T-cell (primary cell): Measurements from ENCODE around the gene BCLAF3. TPM values are rescaled to one million over a fixed set of nuclear protein-coding genes. Genes with fewer than 3 reads are reported as not detected.
A peak's percentile ranks its signal among the peaks of the same experiment; 100 is the strongest.

Experiments used
- ATAC-seq, 4 experiments: fragments of 200-7000 bp in 3 of 4; fragments of 150-1000 bp in 1 of 4; cut with Tn5 transposase; replicated peaks in 1 of 4; 1 replicate in 3 of 4; 2 replicates in 1 of 4; pipeline ENCODE4 v1.10.0; 2021; ENCODE audit warnings: moderate library complexity in 3 of 4, mild to moderate bottlenecking in 2 of 4, moderate number of reproducible peaks in 1 of 4
- CTCF ChIA-PET, 2 donors: fragments of 300-600 bp; sonication (Branson Sonifier 250); formaldehyde crosslinking; loops; one replicate each; lab custom pipeline; 2022; ENCODE audit warnings: antibody characterized with exemption in 2 of 2; lab: Charles Lee
- POLR2A ChIA-PET, 2 donors: fragments of 300-600 bp; sonication (Branson Sonifier 250); formaldehyde crosslinking; loops; one replicate each; lab custom pipeline; 2022; ENCODE audit warnings: antibody characterized with exemption in 2 of 2; lab: Charles Lee
- DNase-seq, 35 experiments: peaks; one replicate each; pipeline versions ENCODE4 v3.0.0 to v3.0.0-alpha.2; 2013 to 2023
- H3K27ac ChIP-seq: one replicate; pipeline ENCODE4 v1.5.1; 2013; ENCODE audit warnings: low read length
- H3K27me3 ChIP-seq, 2 experiments: replicated peaks in 1 of 2; 1 replicate in 1 of 2; 2 replicates in 1 of 2; pipeline versions ENCODE4 v1.6.1 to v1.7.0; 2013; ENCODE audit warnings: low read length in 1 of 2, mixed read lengths in 1 of 2; ENCODE audit not compliant: control insufficient read depth in 2 of 2, insufficient read depth in 2 of 2; ENCODE audit errors: extremely low read depth in 1 of 2
- H3K36me3 ChIP-seq, 2 donors: 1 replicate in 1 of 2; 2 replicates in 1 of 2; pipeline versions ENCODE4 v1.6.1 to v1.7.0; 2013; ENCODE audit warnings: low read length in 1 of 2; ENCODE audit not compliant: control insufficient read depth in 2 of 2, insufficient read depth in 1 of 2; ENCODE audit errors: extremely low read depth in 1 of 2
- H3K4me1 ChIP-seq, 2 experiments: 1 replicate in 1 of 2; 2 replicates in 1 of 2; pipeline versions ENCODE4 v1.6.1 to v1.7.0; 2013; ENCODE audit warnings: low read length in 2 of 2, mixed read lengths in 1 of 2; ENCODE audit not compliant: insufficient read depth in 2 of 2, control insufficient read depth in 1 of 2; ENCODE audit errors: extremely low read depth in 1 of 2
- H3K4me3 ChIP-seq, 2 donors: 1 replicate in 1 of 2; 2 replicates in 1 of 2; pipeline versions ENCODE4 v1.5.1 to v1.7.0; 2013; ENCODE audit warnings: mild to moderate bottlenecking in 2 of 2, low read length in 1 of 2, moderate library complexity in 1 of 2; ENCODE audit not compliant: control insufficient read depth in 1 of 2; ENCODE audit errors: extremely low read depth in 1 of 2
- H3K9me3 ChIP-seq: 2 replicates; pipeline ENCODE4 v1.7.0; 2013
- H3K27ac Mint-ChIP-seq, 2 donors: one replicate each; pipeline ENCODE4 v1.8.0; 2020 to 2021; ENCODE audit warnings: mild to moderate bottlenecking in 2 of 2, mixed read lengths in 2 of 2
- H3K27me3 Mint-ChIP-seq, 2 donors: one replicate each; pipeline ENCODE4 v1.8.0; 2021 to 2022; ENCODE audit warnings: mixed read lengths in 2 of 2
- H3K36me3 Mint-ChIP-seq: one replicate; pipeline ENCODE4 v1.8.0; 2021; ENCODE audit warnings: mixed read lengths
- H3K4me1 Mint-ChIP-seq, 3 donors: one replicate each; pipeline ENCODE4 v1.8.0; 2020 to 2022; ENCODE audit warnings: mixed read lengths in 3 of 3, mild to moderate bottlenecking in 1 of 3
- H3K4me3 Mint-ChIP-seq, 3 donors: one replicate each; pipeline ENCODE4 v1.8.0; 2020 to 2022; ENCODE audit warnings: mild to moderate bottlenecking in 3 of 3, mixed read lengths in 3 of 3, moderate library complexity in 3 of 3
- H3K9me3 Mint-ChIP-seq, 3 donors: one replicate each; pipeline ENCODE4 v1.8.0; 2020 to 2022; ENCODE audit warnings: mixed read lengths in 3 of 3
- WGBS: methylation state at CpG from one replicate; pipeline ENCODE4 v1.1.5; 2013; ENCODE audit warnings: missing lambda C conversion rate; ENCODE audit not compliant: insufficient coverage; 5-methylcytosine and 5-hydroxymethylcytosine counted together
- total RNA-seq, 35 experiments: library from RNA in 6 of 35; stranded (reverse) in 6 of 35; fragments of 120-200 nt in 1 of 35; gene quantifications; one replicate each; pipeline versions ENCODE4 v1.2.1 to v1.2.4 and lab custom pipeline; 2013 to 2026

BCLAF3 gene
- total RNA-seq (10 to 100 TPM in 2 of 5 donors, 1 to 10 TPM in 3; 9.1 to 13.6 (median 10.0) TPM), total RNA-seq (lab: John Stamatoyannopoulos, UW) (4.7 to 28.6 (median 14.6) reads per million in 29 experiments)
- 10.0 TPM for total RNA-seq (2013)

- Mint-ChIP-seq H3K4me3 (peak within 1 kb of the TSS; percentile 79 to 92 (median 87)), H3K27me3 (peaks cover 0 to 14% of the 10 kb centered on the region in 2 donors), H3K4me1 (peaks cover 15 to 27% (median 22%) of the 10 kb centered on the region in 3 donors), H3K36me3 (no peaks in the 10 kb centered on the region), H3K9me3 (no peaks in the 10 kb centered on the region), H3K27ac (peak within 1 kb of the TSS; percentile 90 to 94)
- peak; percentile 83 to 89 (median 86) for ATAC-seq
- H3K9me3 ChIP-seq, result no peaks in the 10 kb centered on the region
- H3K27ac ChIP-seq, result peak within 1 kb of the TSS; percentile 74
- WGBS, result 0% methylated on average over 26 of the region's 103 CpGs
- no peaks in the 10 kb centered on the region for H3K27me3 ChIP-seq
- CTCF ChIA-PET, result no interaction called here
- peak within 1 kb of the TSS; percentile 29 to 63 for H3K4me3 ChIP-seq
- H3K4me1 ChIP-seq, result peaks cover 0 to 9% of the 10 kb centered on the region in 2 experiments
- peak; percentile 50 to 89 (median 68) for DNase-seq
- no peaks in the 10 kb centered on the region for H3K36me3 ChIP-seq
- POLR2A ChIA-PET, result no interaction called here
These were observed at the start of gene BCLAF3 for GRCh38 chrX:19990556-19991349. Gene BCLAF3, minus strand, starts transcription at chrX:19991061. Its CDS starts 20,797 bp downstream, at chrX:19970264.

- Histone ChIP-seq H3K36me3 (no peaks in the 10 kb centered on the region), H3K9me3 (no peaks in the 10 kb centered on the region), H3K4me1 (no peaks in the 10 kb centered on the region), H3K27me3 (no peaks in the 10 kb centered on the region), H3K27ac (no peak overlapping the region), H3K4me3 (no peak overlapping the region)
- Mint-ChIP-seq H3K4me1 (no peaks in the 10 kb centered on the region), H3K27me3 (peaks cover 0 to 3% of the 10 kb centered on the region in 2 donors), H3K36me3 (no peaks in the 10 kb centered on the region), H3K27ac (no peak overlapping the region), H3K4me3 (no peak overlapping the region), H3K9me3 (no peaks in the 10 kb centered on the region)
- no CpG with 5 or more reads among the region's 3 CpGs for WGBS
- ChIA-PET POLR2A (no interaction called here), CTCF (no interaction called here)
- ATAC-seq, result no peak
- no peak for DNase-seq
These were observed 48.1 kb upstream of the BCLAF3 start for GRCh38 chrX:20038966-20039365.

GRCh38 chrX:20037186-20037585 lies 46.3 kb upstream of the BCLAF3 start:
- 100% methylated on average over 1 of the region's 6 CpGs for WGBS
- no peaks in the 10 kb centered on the region for H3K9me3 ChIP-seq
- peaks cover 0 to 3% of the 10 kb centered on the region in 2 donors for H3K27me3 Mint-ChIP-seq
- DNase-seq, result no peak
- no peaks in the 10 kb centered on the region for H3K4me1 Mint-ChIP-seq
- ChIA-PET POLR2A (no interaction called here), CTCF (interaction anchor here in 1 of 2 donors (0.8 kb wide), 1 partner anchor 107 kb away, joined by 6 read pairs; no protein-coding TSS in a partner anchor)
- no peak overlapping the region for H3K4me3 ChIP-seq
- no peaks in the 10 kb centered on the region for H3K9me3 Mint-ChIP-seq
- no peaks in the 10 kb centered on the region for H3K27me3 ChIP-seq
- no peak overlapping the region for H3K27ac Mint-ChIP-seq
- no peak overlapping the region for H3K27ac ChIP-seq
- ATAC-seq, result no peak
- H3K4me1 ChIP-seq, result no peaks in the 10 kb centered on the region
- no peaks in the 10 kb centered on the region for H3K36me3 ChIP-seq
- no peaks in the 10 kb centered on the region for H3K36me3 Mint-ChIP-seq
- no peak overlapping the region for H3K4me3 Mint-ChIP-seq

GRCh38 chrX:20032201-20032600 lies 41.3 kb upstream of the BCLAF3 start:
- CTCF ChIA-PET, result no interaction called here
- no CpG with 5 or more reads among the region's 2 CpGs for WGBS

GRCh38 chrX:20029728-20030127 lies 38.9 kb upstream of the BCLAF3 start:
- Mint-ChIP-seq H3K9me3 (no peaks in the 10 kb centered on the region), H3K27me3 (no peaks in the 10 kb centered on the region), H3K36me3 (no peaks in the 10 kb centered on the region), H3K27ac (no peak overlapping the region), H3K4me3 (no peak overlapping the region), H3K4me1 (peaks cover 8 to 17% (median 13%) of the 10 kb centered on the region in 3 donors)
- Histone ChIP-seq H3K36me3 (no peaks in the 10 kb centered on the region), H3K9me3 (no peaks in the 10 kb centered on the region), H3K27me3 (no peaks in the 10 kb centered on the region), H3K4me1 (peaks cover 0 to 14% of the 10 kb centered on the region in 2 experiments), H3K27ac (no peak overlapping the region), H3K4me3 (no peak overlapping the region)
- CTCF ChIA-PET, result no interaction called here
- peak in 1 of 35 experiments; percentile 0 for DNase-seq
- no peak for ATAC-seq
- POLR2A ChIA-PET, result interaction anchor here in 1 of 2 donors (0.5 to 0.6 kb wide), 2 partner anchors 347 to 448 kb away, joined by 3 to 5 read pairs; no protein-coding TSS in a partner anchor
- 44% methylated on average over 1 of the region's 2 CpGs for WGBS

More at GRCh38 chrX:20032201-20032600, 41.3 kb upstream of the BCLAF3 start:
- Histone ChIP-seq H3K27me3 (no peaks in the 10 kb centered on the region), H3K36me3 (no peaks in the 10 kb centered on the region), H3K27ac (no peak overlapping the region), H3K4me1 (peaks cover 0 to 13% of the 10 kb centered on the region in 2 experiments), H3K9me3 (no peaks in the 10 kb centered on the region), H3K4me3 (no peak overlapping the region)
- ATAC-seq (no peak), DNase-seq (no peak)
- Mint-ChIP-seq H3K27me3 (no peaks in the 10 kb centered on the region), H3K4me1 (peaks cover 8 to 17% (median 13%) of the 10 kb centered on the region in 3 donors), H3K27ac (no peak overlapping the region), H3K9me3 (no peaks in the 10 kb centered on the region), H3K4me3 (no peak overlapping the region), H3K36me3 (no peaks in the 10 kb centered on the region)
- POLR2A ChIA-PET, result no interaction called here

GRCh38 chrX:20028588-20028987 lies 37.7 kb upstream of the BCLAF3 start:
- no CpG with 5 or more reads among the region's 8 CpGs for WGBS
- no peak for ATAC-seq

More at GRCh38 chrX:20028588-20028987, 37.7 kb upstream of the BCLAF3 start:
- Histone ChIP-seq H3K4me1 (peaks cover 0 to 14% of the 10 kb centered on the region in 2 experiments), H3K27ac (no peak overlapping the region), H3K27me3 (no peaks in the 10 kb centered on the region), H3K36me3 (no peaks in the 10 kb centered on the region), H3K9me3 (no peaks in the 10 kb centered on the region), H3K4me3 (no peak overlapping the region)
- Mint-ChIP-seq H3K27ac (no peak overlapping the region), H3K9me3 (no peaks in the 10 kb centered on the region), H3K4me1 (peaks cover 8 to 17% (median 13%) of the 10 kb centered on the region in 3 donors), H3K4me3 (no peak overlapping the region), H3K36me3 (no peaks in the 10 kb centered on the region), H3K27me3 (no peaks in the 10 kb centered on the region)
- DNase-seq, result no peak
- POLR2A ChIA-PET, result no interaction called here
- CTCF ChIA-PET, result no interaction called here
